GM23338 (cell line): ENCODE results near the gene KCNAB2.

Experiments
- CTCF ChIP-seq, 2 experiments: fragments of 200-600 bp in 1 of 2; sonication (generic) in 1 of 2; conservative IDR thresholded peaks; 2 replicates each; pipeline versions ENCODE4 v1.5.1 to v1.6.1; 2016 to 2017; ENCODE audit warnings: antibody characterized with exemption in 2 of 2, low read depth in 2 of 2, mild to moderate bottlenecking in 2 of 2, moderate library complexity in 1 of 2
- ETS1 ChIP-seq: IDR thresholded peaks from 2 replicates; pipeline ENCODE4 v1.6.1; 2016; ENCODE audit warnings: antibody characterized with exemption
- EZH2 ChIP-seq: fragments of 200-600 bp; sonication (generic); IDR thresholded peaks from one replicate; pipeline ENCODE4 v1.8.0; 2017; ENCODE audit warnings: antibody characterized with exemption, mild to moderate bottlenecking, low read depth; ENCODE audit not compliant: unreplicated experiment
- POLR2AphosphoS5 ChIP-seq: IDR thresholded peaks from 2 replicates; pipeline ENCODE4 v1.6.1; 2016; ENCODE audit warnings: antibody characterized with exemption, low read depth
- REST ChIP-seq: IDR thresholded peaks from one replicate; pipeline ENCODE4 v1.6.1; 2018; ENCODE audit warnings: antibody characterized with exemption; ENCODE audit not compliant: unreplicated experiment

DNA sequence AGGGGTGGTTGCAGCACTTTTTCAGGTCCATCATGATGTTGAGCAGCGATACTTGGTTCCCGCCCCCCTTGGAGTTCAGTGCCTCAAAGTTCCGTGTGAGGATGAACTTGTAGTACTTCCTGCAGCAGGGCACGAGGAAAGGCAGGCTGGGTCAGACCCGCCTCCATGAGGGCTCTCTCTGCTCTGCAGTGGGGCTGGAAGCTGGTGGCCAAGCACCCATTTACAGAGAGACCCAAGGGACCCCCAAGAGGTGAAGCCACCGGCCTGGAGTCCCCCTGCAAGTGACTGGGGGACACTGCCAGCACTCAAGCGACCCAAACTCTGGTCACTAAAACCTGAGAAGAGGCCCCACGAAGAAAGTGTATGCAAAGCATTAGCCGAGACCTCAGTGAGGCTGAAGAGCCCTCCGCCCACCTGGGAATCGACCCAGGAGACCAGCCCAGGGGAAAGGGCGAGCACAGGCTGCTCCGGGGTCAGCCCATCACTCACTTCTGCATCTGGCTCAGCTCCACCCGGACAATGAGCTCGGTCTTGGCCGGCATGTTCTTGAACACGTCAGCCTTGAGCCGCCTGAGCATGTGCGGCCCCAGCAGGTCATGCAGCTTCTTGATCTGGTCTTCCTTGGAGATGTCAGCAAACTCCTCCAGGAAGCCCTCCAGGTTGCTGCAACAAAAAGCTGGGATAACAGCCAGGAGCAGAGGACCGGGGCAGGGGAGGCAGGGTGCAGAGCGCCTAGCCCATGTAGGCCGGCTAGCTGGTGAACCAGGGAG is 89.2 kb downstream of the KCNAB2 start:
- no peak for TF ChIP-seq CTCF (conservative IDR thresholded peaks at IDR 0.05; ENCODE audit: low read depth in 2 of 2)
- TF ChIP-seq REST = no peak
- TF ChIP-seq ETS1 = no peak
- no peak for TF ChIP-seq EZH2
- no peak for TF ChIP-seq POLR2AphosphoS5
